HL-60/S4 (cell line): ENCODE results near the gene USP53.
"Not testable (repeated sequence)": the region's sequence is repeated elsewhere in the genome, so short reads cannot be mapped to it uniquely, and the experiment has no call there.

Source experiments
- in situ Hi-C: fragments of 300-500 bp; cut with MboI; formaldehyde crosslinking; loops from 2 replicates; pipeline ENCODE4 v1.14.3; 2022; ENCODE audit warnings: low sequenced_read_pairs

USP53 gene

GRCh38 chr4:119268466-119268865 lies 56.0 kb downstream of the USP53 start:
- in situ Hi-C loops: no loop called here

- in situ Hi-C loops: no loop called here
Measured at GRCh38 chr4:119271361-119272085, 59.0 kb downstream of the USP53 start.

- in situ Hi-C loops: not testable (repeated sequence)
Measured at GRCh38 chr4:119279541-119279940, 67.0 kb downstream of the USP53 start.

- in situ Hi-C loops: not testable (repeated sequence)
Measured at GRCh38 chr4:119279945-119280344, 67.4 kb downstream of the USP53 start.

GRCh38 chr4:119281393-119281792 lies 68.9 kb downstream of the USP53 start:
- in situ Hi-C loops: no loop called here

DNA sequence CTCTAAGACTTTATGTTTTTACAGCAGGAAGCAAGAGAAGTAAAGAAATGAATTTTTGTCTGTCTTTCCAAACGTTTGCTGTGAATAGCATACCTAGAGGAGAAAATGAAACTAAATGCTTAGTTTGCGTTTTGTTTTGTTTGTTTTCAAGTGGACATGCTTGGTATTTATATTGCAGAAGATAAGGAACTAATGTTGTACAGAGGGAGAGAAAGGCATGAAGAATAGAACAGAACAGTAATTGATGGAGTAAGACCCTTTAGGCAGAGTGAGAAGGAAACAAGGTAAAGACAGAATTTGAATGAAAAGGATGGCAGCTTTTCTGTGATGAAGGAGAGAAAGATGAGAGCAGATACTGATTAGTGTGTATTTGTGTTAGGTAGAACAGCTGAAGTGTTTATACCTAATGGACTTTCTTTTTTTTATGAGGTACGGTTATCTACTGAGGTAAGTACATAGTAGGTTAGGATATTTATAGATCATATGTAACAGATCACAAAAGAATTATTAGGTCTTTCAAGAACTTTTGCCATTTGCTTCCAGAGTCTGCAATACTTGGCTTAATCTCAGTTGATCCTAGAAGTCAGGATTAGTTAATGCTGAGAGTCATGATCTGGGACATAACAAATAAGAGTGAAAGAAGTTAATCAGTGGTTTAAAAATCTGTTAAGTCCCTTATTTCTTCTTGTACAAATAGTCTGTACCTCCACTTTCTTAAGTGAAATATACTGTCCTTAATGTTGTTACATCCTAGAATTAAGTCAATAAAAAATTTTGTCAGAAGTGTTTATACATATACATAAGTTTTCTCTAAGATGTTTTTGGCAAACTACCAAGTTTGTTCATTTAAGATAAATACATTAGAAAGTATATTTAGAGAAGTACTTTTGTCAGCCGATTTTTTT lies 72.6 kb downstream of the USP53 start:
- in situ Hi-C loops: no loop called here

- in situ Hi-C loops: no loop called here
Measured at GRCh38 chr4:119286377-119287002, 74.0 kb downstream of the USP53 start.

GRCh38 chr4:119289313-119289712 lies 76.8 kb downstream of the USP53 start:
- in situ Hi-C loops: no loop called here

DNA sequence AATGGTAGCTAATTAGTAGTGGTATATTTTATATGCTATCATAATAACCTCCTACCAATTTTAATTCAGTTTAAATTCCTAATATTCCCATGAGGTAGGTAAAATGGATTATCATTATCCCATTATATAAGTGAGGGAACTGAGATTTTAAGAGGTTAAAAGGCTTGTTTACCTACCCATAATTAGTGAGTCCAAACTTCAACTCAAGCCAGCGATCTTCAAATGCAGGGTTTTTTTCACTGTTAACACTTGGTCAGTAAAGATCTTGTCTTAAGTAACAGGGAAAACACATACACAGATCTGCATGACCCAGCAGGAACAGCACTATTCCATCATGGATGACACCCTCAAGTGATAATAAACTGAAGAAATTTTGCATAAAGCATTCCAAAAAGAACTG lies 78.1 kb downstream of the USP53 start:
- in situ Hi-C loops: loop anchor here (10.0 kb wide), 1 partner anchor 246 kb away; no protein-coding TSS in a partner anchor

GRCh38 chr4:119296356-119296755 lies 83.8 kb downstream of the USP53 start:
- in situ Hi-C loops: loop anchor here (10.0 kb wide), 1 partner anchor 252 kb away; no protein-coding TSS in a partner anchor

GRCh38 chr4:119297795-119298194 lies 85.3 kb downstream of the USP53 start:
- in situ Hi-C loops: loop anchor here (10.0 kb wide), 1 partner anchor 253 kb away; no protein-coding TSS in a partner anchor

DNA sequence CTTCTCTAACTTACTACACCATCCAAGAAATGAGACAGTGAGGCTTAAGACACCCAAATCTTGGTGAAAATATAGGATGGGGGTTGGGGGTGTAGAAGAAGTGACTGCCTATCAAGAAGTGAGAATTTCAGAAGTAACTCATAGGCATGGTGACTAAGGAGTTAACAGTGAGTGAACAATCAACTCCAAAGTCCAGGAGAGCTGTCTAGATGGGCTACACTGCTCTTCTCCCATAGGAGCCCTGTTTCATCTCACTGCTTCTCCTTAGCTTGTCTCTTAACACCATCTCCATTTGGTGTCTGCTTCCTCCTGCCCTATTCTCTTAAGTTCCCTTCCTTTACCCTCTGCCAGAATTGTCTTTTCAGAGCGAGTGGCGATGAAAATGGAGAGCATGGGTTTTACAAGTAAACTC lies 86.8 kb downstream of the USP53 start:
- in situ Hi-C loops: loop anchor here (10.0 kb wide), 1 partner anchor 254 kb away; no protein-coding TSS in a partner anchor

DNA sequence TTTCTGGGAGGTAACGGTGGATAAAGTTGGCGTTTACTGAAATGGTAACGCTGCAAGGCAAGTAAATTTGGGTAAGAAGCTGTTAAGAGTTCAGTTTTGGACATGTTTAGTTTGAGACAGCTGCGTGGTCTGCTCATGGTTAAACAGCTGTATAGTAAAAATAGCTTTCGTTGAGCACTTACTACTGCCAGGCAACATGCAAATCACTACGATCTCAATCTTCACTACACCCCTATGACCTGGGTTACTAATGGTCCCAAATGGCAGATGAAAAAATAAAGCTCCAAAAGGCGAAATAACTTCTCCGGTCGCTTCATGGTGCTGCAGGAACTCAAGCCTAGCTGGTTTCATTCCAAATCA lies 87.2 kb downstream of the USP53 start:
- in situ Hi-C loops: loop anchor here (10.0 to 25.0 kb wide), 2 partner anchors 255 to 338 kb away; partner anchors contain the start of gene PDE5A

- in situ Hi-C loops: loop anchor here (25.0 kb wide), 1 partner anchor 337 kb away; the partner anchor contains the start of gene PDE5A
Measured at GRCh38 chr4:119300101-119300978, 87.8 kb downstream of the USP53 start.

DNA sequence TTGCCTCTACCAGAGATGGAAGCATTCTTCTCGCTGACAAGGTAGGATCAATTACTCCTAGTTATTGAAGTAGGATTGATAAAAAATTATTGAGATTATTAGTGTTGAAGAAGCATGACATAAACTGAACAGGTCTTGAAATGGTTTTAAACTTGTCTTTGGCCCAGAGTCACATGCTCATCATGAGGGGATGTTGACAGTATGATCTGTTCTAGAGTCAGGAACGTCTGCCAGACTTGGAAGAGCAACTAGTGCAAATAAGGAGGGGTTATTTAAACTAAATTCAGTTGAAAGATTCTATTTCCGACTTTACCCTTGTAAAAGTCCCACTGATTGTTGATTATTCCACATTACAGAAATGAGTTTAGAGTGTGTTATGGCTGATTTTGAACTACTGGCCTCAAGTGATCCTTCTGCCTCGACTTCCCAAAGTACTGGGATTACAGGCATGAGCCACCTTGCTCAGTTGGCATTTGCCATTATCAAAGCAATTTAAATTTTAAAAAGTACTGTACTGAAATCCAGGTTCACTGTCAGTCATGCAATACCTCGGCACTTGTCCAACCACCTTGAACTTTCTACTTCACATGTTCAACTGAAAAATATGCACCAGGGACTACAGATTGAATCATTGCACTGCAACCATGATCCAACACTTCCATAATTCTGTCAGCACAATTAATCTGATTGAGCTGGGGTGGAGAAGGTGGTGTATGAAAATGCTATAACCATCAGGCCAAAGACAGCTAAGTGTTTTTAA lies 89.7 kb downstream of the USP53 start:
- in situ Hi-C loops: loop anchor here (25.0 kb wide), 1 partner anchor 335 kb away; the partner anchor contains the start of gene PDE5A

DNA sequence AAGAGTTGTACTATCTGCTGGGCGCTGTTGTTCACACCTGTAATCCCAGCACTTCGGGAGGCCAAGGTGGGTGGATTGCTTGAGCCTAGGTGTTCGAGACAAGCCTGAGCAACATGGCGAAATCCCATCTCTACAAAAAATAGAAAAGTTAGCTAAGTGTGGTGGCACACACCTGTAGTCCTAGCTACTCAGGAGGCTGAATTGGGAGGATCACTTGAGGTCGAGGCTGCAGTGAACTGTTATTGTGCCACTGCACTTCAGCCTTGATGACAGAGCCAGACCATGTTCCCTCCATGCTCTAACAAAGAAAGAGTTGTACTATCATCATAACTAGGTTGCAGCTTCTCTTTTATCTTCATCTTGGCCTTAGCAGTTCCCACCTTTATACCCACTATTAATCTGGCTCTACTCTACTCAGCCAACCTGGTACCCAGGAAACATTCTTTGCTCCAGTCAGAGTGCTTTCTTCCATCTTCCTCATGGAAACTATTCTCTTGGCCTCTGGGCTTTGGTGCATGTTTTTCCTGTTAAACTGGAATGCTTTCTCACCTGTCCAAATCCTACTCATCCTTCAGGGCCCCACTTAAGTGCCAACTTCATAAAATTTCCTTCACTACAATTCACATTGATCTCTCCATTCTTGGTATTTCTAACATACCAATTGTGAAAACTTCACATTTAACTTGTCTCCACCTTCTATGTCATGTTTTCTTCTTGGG lies 91.2 kb downstream of the USP53 start:
- in situ Hi-C loops: loop anchor here (25.0 kb wide), 1 partner anchor 334 kb away; the partner anchor contains the start of gene PDE5A

GRCh38 chr4:119304431-119304830 lies 91.9 kb downstream of the USP53 start:
- in situ Hi-C loops: loop anchor here (25.0 kb wide), 1 partner anchor 333 kb away; the partner anchor contains the start of gene PDE5A

DNA sequence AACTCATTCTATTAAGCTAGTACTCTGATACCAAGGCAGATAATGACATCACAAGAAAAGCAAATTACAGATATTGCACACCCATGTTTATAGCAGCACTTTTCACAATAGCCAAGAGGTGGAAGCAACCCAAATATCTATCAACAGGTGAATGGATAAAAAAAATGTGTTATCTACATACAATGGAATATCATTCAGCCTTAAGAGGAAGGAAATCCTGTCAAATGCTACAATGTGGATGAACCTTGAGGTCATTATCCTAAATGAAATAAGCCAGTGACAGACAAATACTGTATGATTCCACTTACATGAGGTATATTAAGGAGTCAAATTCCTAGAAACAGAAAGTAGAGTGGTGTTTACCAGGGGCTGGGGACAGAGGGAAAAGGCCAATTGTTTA lies 95.1 kb downstream of the USP53 start:
- in situ Hi-C loops: loop anchor here (25.0 kb wide), 1 partner anchor 330 kb away; the partner anchor contains the start of gene PDE5A
